ENCODE measurements around the gene ARNT2.

- no peak for TF ChIP-seq PPARA (CRISPR knock-in tag; IDR thresholded peaks at IDR 0.05; ENCODE audit: borderline replicate concordance)
- TF ChIP-seq ZFP30 (CRISPR knock-in tag; IDR thresholded peaks at IDR 0.05), result no peak
- TF ChIP-seq ZNF8 (CRISPR knock-in tag; IDR thresholded peaks at IDR 0.05), result no peak
Observed at GRCh38 chr15:80523746-80524145, 119.6 kb downstream of the ARNT2 start.
